ENCODE data around the gene DOCK1.

DNA sequence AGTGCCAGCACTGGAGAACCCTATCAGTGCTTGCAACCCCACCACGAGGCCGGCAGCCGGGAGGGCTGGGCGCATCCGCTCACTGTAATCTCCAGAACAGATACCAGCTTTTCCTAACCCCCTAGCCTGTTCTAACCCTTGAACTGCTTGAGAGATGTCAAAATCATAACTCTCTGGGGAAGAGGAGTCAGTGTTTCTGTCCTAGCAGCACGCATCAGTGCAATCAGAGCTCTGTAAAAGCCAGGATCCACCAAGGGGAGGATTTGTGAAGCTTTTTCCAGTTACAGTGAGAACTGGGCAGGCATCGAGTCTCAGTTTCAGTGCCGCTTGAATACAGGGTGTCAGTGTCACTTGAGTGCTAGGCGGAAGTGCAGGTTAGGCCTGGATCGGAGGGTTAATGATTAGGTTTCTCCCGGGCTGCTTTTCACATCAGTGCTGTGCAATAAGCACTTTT lies 395.7 kb downstream of the DOCK1 start:
- TF ChIP-seq, protein P1, sequence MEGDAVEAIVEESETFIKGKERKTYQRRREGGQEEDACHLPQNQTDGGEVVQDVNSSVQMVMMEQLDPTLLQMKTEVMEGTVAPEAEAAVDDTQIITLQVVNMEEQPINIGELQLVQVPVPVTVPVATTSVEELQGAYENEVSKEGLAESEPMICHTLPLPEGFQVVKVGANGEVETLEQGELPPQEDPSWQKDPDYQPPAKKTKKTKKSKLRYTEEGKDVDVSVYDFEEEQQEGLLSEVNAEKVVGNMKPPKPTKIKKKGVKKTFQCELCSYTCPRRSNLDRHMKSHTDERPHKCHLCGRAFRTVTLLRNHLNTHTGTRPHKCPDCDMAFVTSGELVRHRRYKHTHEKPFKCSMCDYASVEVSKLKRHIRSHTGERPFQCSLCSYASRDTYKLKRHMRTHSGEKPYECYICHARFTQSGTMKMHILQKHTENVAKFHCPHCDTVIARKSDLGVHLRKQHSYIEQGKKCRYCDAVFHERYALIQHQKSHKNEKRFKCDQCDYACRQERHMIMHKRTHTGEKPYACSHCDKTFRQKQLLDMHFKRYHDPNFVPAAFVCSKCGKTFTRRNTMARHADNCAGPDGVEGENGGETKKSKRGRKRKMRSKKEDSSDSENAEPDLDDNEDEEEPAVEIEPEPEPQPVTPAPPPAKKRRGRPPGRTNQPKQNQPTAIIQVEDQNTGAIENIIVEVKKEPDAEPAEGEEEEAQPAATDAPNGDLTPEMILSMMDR (conservative IDR thresholded peaks at IDR 0.05; ENCODE audit: low read length): no peak
- no peak for TF ChIP-seq EZH2phosphoT487 (IDR thresholded peaks at IDR 0.05; ENCODE audit: borderline replicate concordance)
